GM21526 (cell line): ENCODE measurements around the gene IVD.

ENCODE experiments used
- ATAC-seq: cut with Tn5 transposase; IDR thresholded peaks from one replicate; pipeline ENCODE4 v1.9.1; 2021; ENCODE audit warnings: moderate library complexity; ENCODE audit not compliant: unreplicated experiment, low FRiP score

The IVD gene

DNA sequence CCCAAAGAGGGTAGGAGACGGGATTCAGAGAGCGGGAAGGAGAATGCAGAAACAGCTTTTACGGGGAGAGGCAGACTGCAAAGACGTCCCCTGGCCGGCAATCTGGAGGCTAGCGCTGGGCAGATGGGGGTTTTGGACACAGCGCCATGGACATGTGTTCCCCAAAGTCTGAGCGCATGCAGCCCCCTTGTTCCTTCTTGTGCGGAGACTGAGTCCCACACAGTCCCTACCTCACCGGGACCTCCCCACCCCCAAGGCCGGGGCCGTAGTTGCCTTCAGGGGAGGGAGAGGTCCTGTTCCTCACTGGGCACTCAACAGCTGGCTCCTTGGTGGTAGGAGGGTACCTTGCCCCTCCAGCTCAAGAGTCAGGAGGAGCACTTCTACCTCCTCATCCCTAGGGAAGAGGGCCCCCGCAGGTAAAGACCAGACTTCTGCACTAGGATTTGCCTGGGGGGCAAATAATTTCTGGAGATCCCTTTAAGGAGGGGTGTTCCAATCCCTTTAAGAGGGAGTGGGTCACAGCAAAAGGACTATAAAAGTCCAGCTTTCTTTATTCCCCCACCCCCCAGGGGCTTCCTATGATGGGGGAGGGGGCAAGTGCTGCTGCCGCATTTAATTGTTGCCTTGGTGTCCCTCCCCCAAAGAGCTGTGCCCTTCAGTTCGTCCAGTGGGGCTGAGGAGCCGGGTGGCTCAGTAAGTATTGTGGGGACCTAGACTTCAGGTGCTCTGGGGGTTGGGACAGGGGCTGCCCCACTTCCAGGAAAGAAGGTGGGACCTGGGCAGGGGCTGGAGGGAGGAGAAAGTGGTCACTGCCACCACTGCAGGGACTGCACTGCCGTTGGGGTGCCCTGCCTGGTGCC is 31.5 kb downstream of the IVD start:
- ATAC-seq = no peak

DNA sequence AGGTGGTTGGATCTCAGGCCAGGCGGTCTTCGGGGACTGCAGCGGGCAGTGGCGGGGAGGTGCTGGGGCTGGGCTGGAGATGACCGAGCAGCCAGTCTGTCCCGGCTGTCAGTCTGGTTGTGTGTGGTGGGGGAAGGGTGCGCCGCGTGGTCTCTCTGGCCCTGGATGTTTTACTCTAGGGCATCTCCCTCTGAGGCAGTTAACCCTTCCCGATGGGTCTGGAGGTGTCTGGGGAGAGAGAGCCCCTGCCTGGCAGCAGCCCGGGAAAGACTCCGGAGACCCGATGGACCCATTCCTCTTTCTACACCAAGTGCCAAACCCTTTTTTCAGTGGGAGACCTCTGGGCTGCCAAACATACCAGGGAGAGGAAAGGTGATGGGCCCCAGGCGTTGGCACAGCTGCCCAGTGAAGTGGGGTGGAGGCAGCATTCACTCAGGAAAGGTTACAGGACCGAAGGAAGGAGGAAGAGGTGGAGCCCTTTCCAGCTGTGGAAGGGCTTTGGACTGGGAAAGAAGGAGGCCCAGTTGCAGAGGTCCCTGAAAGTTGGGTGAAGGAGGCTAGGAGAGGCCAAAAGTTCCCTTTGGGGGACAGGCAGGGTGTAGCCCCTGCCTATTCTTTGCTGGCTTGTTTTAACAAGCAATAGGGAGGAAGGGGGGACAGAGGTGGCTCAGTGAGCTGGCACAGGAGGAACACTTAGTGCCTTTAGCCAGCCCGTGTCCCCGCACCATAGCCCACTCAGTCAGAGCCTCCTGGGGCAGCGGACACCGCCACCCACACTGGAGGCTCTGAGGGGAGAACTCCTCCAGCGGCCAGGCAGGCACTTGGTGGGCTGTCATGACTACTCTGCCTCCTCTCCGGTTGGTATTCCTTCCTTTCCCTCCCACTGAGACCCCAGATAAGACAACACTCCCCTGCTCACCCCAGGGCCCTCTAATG is 32.4 kb downstream of the IVD start:
- ATAC-seq = no peak

DNA sequence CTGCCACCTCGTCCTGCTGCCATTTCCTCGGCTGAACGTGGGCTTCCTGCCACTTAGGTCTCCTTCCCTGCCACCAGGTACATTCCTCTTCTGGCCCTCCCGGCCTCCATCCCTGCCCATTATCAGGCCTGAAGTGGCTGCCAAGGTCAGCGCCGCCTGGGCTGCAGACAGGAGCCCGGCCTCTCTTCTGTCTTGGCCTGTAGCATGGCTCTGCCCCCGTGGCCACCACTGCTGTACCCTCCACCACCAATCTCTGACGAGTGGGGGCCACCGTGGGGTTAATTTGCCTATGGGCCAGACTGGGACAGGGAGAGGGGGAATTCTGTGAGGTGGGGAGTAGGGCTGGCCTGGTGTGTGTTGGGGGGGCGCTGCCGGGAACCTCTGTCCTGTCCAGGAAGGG is 33.1 kb downstream of the IVD start:
- ATAC-seq = no peak

DNA sequence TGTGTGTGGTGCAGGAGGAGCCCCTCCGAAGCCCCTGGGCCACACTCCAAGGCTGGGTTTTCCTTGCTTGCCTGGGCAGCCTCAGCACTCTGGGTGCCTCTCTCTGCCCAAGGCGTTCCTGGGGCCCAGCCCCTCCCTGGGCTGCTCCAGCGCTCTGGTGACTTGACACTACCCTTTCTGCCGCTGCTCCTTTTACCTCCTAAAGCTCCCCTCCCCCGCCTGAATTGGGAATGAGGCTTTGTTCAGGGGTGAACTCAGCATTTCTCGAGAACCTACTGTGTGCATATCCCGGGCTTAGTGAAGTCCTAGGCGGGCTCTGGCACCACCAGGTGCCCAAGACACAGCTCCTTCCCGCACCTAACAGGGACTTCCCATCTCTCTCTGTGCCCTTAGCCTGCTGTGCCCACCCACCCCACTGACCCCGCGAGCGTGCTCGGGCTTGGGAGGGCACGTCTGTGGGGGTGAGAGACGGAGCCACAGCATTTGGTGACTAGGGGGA is 33.9 kb downstream of the IVD start:
- ATAC-seq = no peak

DNA sequence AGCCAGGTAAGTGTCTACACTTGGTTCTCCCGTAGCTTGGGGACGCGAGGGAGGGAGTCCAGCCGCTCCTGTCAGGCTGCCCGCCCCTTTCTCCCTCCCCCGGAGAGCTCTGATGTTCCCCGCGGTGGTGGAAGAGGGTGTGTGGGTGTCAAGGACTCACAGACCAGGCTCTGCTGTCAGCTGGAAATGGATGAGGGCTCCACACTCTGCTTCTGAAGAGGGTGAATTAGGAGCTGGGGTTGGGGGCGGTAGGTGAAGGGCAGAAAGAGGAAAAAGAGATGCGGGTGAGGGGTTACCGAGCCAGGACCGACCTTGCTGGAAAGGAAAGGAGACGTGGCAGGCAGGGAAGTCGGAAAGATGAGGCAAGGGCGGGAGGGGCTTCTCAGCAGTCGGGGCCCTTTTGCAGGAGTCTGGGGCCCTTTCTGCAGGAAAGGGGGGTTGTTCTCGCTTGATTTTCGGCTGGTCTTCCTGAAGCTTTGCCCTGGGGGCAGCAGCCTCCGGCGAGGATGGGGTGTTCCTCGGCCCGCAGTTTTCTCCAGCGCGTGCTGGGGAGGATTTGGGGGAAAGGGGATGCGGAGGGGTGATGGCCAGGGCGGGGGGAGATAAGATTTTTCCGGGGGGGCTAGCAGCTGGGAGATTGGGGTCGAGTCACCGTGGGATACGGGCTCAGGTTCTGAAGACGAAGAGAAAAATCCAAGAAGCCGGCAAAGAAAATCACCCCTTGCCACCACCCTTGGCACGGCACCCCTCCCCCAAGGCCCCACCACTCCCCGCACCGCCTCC is 34.6 kb downstream of the IVD start:
- no peak for ATAC-seq

DNA sequence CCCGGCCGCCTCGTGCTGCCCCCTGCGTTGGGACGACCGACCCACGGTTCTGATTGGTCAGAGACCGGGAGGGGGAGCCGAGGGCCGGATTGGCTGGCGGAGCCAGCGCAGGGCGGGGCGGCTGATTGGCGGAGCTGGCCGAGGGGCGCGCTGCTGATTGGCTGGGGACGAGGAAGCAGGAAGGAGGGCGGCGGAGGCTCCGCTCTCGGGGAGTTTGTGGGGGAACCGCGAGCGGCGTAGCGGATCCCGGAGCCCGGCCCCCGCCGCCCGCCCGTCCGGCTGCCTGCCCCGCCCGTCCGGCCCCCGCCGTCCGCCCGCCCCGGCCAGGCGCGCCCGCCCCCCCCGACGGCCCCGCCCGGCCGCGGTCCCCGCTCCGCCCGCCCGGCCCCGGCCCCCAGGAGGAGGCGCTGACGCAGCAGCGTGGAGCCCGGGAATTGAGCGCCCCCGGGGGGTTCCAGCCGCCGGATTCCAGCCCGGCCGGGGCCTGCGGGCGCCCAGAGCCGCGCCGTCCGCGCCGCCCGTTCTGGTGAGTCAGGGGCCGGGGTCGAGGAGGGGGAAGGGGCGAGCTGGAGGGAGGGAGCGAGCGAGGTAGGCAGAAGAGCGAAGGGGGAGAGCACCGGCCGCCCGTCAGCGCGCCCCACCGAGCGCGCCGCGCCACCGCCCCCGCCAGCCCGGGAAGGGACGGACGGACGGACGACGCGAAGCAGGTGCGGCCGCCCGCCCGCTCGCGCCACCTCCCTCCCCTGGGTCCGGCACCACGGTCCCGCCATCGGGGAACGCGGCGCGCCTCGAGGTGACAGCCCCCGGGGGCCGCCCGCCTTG is 35.4 kb downstream of the IVD start, which contains the start of gene BAHD1:
BAHD1 (plus strand) TSS at position 211 of the 822 bp plus-strand sequence. CDS start 17,512 bp downstream, outside the sequence.
- peak; percentile 82 for ATAC-seq

DNA sequence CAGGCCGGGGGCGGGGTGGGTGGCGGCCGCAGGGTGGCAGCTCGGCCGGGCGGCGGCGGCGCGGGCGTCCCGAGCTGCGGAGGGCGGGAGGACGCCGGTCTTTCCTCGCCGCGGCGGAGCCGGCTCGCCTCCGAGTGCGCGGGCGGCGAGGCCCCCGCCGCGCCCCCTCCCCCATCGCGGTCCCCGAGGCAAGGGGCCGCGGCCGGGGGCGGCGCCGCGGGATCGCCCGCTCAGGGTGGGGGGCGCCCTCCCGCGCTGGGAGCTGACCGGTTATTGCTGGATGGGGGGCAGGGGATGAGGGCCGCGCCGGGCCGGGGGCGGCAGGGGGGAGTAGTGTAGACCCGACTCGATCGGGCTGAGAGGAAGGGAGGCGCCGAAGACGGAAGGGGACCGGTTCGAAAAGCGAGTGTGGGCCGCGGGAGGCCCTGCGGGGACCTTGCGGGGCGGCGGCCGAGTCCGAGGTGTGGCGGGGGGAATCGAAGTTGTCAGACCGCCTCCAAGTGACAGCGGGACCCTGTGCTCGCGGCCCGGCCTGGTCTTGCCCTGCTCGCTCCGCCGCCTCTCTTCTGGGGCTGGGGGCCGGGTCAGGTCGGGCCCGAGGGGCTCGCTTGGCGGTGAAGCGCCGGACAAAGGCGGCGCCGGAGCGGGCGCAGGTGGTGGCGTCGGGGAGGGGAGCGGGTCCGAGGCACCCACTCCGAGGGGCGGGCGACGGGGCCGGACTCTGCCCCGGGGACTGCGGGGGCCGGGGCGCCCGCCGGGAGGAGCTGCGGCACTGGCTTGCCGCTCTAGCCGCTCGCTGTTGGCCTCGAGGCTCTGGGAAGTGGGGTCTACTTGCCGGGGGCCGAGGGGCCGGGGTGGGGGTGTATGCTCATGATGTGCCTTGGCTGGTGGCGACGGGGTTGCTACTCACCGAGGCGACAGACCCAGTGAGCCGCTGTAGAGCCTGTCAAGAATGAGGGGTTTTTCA is 36.3 kb downstream of the IVD start:
- peak; percentile 4 for ATAC-seq

DNA sequence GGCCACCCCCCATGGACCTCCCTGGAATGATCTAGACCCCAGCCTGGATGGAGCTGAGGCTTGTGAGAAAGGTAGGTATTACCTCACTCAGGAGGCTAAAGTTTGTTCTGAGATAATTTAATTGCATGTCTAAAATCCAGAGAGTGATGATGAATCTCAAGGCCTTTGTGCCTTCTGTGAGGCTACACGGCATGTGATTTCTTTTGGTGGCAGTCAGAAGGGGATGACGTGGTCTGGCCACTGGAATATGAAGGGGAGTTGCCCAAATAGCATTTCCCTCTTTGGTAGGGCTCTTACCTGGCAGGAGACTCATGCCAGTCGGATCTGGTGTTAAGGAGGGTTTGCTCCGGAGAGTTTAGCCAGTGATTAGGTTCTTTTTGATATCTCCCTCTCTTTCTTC is 37.7 kb downstream of the IVD start:
- no peak for ATAC-seq

DNA sequence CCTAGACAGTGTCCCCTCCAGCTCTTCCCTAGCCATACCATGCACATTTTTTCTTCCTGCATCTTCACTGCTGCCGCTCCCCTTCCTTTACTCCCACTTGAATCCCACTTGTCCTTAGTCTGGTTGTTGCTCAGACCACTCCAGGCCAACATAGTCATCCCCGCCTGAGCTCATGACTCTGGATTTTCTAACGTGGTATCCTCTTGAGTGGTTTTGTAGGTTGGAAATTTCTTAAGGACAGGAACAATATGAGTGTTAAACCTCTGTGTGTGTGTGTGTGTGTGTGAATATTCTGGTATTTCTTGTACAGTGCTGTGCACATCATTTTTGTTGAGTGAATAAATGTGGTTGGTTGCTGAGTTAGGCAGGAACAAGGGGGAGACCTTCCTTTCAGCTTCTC is 38.3 kb downstream of the IVD start:
- ATAC-seq = no peak

DNA sequence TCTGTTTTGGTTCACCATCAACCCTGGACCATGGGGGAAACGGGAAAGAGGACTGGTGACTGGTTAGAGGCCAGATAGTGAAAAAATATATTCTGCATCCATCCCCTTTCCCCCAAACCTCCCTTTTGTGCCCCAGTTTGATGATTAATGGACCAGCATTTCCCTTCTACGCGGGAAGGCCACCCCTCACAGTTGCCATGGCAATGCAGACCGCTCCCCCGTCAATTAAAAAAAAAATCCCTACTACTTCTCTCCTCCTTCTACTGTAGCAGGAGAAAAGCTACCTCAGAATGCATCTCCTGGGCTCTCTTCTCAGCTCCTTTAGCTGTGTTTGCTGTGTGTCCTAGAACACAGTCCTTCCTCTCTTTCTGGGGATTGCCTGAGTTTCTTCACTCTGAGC is 39.1 kb downstream of the IVD start:
- no peak for ATAC-seq

DNA sequence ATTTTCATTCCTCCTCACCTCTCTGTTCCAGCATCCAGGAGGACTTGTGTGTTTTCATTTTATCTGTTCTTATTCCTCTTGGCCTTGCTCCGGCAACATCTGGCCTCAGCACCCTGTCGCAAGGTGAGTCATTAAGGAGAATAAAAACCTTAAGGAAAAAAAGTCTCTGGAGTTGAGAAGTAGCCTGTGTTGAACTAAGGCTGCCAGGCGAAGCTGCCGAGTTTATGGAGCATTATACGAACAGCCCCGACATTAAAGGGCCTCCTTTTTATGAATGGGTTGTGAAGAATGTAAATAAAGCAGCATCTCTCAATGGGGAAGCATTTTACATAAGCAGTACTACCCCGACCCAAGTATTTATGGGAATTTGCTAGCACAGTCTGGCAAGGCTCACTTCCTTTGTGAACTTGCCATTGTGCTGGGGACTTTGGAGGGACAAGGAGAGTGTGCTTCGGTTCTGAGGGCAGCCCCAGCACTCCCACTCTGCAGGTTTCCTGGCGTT is 39.9 kb downstream of the IVD start:
- ATAC-seq = no peak

DNA sequence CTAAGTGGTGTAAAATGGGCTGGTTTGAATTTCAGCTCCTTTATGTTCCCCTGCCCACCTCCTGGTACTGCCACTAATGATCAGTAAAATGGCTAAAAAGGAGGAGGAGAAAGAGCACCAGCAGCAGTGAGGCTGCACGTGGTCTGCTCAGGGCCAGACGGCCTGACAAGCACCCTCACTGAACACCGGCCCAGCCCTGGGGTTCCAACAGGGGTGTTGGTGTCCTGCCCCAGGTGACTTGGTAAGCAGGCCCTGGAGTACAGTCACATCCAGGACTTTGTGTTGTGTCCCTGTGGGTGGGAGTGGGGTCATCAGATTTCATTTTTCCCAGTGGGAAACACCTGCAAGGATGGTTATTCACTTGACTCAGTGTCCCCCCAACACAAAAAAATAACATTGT is 40.5 kb downstream of the IVD start:
- ATAC-seq = no peak

DNA sequence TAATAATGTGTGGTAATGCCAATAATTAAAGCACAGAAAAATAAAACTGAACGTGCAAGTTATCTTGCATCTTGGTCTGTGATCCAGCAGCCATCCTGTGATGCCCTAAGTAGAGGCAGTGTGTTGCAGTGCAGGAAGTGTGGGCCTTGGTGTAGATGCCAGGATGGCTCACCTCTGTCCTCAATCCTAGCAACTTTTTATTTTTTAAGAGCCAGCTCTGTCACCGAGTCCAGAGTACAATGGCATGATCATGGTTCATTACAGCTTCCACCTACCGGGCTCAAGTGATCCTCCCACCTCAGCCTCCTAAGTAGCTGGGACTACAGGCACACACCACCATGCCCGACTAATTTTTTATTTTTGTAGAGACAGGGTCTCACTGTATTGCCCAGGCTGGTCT is 42.8 kb downstream of the IVD start:
- ATAC-seq = no peak

DNA sequence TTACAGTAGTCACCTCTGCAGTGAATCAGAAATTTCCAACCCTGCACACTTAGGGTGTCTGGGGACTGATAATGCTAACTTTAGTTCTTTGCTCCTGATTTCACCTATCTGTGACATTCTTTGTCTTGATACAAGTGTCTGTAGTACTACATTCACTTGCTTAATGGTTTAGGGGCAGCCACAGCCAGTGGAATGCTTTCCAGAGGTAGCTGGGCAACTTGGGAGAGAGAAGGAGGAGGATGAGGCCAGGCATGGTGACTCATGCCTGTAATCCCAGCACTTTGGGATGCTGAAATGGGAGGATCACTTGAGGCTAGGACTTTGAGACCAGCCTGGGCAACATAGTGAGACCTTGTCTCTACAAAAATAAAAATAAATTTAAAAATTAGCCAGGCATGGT is 43.7 kb downstream of the IVD start:
- ATAC-seq = no peak

DNA sequence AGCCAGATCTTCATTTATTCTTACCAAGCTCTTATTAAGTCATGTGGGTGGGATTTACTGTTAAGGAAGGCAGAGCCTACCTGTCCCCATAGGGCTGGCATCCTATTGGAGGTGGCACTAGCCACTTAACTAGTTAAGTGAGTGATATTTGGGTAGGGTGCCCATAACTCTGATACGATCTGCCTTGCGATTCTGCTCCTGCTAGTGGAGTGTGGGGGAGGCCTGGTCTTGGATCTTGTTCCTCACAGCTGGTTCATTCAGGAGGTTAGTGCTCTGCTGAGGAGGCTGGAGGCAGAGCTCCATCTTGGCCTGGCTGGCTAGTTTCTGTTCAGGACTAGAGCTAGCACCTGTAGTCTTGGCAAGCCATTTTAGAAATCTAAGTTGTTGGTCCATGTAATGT is 44.5 kb downstream of the IVD start:
- ATAC-seq = no peak

DNA sequence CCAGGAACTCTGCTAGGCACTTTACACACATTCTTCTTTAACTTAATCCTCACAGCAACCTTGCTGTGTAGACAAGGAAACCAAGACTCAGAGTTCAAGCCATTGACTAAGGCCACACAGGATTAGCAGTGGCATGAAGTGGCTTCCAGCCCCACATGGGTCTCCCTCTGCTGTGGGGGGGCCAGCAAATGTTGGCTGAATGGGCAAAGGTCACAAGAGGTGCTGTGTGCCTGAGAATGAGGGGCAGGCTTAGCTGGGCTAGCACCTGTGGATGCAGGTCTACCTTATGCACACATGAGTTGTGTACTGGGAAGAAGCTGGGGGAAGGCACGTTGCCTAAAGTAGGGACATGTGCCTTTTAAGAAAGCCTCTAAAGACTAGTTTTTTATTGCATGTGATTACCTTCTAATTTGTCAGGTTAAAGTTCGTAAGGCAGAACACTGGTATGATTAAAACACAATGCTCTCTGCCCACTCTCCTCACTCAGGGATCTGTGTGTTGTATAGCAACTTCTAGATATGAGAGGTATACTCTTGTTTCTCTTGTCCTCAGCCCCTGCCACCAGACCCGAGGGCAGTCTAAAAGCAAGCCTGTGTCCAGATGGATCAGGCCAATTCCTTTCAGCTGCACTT is 46.0 kb downstream of the IVD start:
- ATAC-seq = no peak

DNA sequence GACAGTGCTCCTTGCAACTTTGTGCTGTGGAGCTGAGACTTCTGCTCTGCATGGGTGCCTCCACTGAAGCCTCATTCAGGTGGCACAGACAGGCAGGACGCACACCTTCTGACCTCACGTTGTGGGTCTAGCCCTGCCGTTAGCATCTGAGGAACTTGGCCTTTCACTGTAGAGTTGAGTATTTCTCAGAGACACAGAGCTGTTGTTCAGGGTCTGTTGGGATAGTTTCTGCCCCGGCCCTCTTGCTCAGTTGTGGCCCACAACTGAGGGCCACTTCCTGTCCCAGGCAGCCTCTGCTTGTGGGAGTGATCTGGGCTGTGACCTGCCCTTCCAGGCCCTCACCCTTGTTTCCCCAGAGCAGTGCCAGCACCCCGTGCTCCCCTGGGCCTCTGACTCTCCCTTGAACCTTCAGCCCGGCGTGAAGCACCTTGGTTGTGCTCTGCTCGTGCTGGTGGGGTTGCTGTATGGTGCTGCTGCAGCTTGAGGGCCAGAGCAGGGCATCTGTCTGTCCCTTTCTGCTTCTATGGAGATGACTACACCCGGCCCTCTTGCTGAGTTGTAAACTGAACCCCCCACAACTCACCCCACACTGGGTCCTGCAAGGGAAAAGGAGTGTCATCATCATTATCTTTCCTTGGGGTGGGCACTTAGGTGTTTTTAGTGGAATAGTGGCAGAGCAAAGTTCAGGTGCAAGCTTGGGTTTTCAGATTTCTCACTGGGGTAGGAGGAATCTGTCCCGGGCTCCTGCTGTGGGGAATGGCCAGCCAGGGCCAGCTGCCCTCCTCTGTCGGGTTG is 46.9 kb downstream of the IVD start:
- ATAC-seq = no peak
